ENCODE measurements around the gene ATAD3C. TPM values are rescaled to one million over a fixed set of nuclear protein-coding genes. Genes with fewer than 3 reads are reported as not detected.

ATAD3C gene
- total RNA-seq, 1 donor from 2014 or later, result 1.8 TPM

- H3K79me2 ChIP-seq (ENCODE audit: insufficient read depth, low read length), result no peaks in the 10 kb centered on the region
- H3K9me3 ChIP-seq (ENCODE audit: insufficient read depth, low read depth, low read length), result no peaks in the 10 kb centered on the region
- no peak within 1 kb of the TSS for H3K27ac Mint-ChIP-seq (ENCODE audit: unreplicated experiment)
- H2AFZ ChIP-seq (ENCODE audit: low read depth, low read length), result peak within 1 kb of the TSS; percentile 78
- H3K27ac ChIP-seq (ENCODE audit: low read depth, low read length), result no peak within 1 kb of the TSS
- no peaks in the 10 kb centered on the region for H3K27me3 Mint-ChIP-seq (ENCODE audit: low read depth, unreplicated experiment)
- TF ChIP-seq, protein P1, sequence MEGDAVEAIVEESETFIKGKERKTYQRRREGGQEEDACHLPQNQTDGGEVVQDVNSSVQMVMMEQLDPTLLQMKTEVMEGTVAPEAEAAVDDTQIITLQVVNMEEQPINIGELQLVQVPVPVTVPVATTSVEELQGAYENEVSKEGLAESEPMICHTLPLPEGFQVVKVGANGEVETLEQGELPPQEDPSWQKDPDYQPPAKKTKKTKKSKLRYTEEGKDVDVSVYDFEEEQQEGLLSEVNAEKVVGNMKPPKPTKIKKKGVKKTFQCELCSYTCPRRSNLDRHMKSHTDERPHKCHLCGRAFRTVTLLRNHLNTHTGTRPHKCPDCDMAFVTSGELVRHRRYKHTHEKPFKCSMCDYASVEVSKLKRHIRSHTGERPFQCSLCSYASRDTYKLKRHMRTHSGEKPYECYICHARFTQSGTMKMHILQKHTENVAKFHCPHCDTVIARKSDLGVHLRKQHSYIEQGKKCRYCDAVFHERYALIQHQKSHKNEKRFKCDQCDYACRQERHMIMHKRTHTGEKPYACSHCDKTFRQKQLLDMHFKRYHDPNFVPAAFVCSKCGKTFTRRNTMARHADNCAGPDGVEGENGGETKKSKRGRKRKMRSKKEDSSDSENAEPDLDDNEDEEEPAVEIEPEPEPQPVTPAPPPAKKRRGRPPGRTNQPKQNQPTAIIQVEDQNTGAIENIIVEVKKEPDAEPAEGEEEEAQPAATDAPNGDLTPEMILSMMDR (IDR thresholded peaks at IDR 0.05; ENCODE audit: insufficient read depth, low read depth, low read length), result no peak
- no peak for TF ChIP-seq EZH2 (IDR thresholded peaks at IDR 0.05; ENCODE audit: insufficient read depth, low read length)
- H3K4me3 ChIP-seq (ENCODE audit: insufficient read depth, low read depth, low read length), result peak within 1 kb of the TSS; percentile 33
- FAIRE-seq, result no peak
- peak; percentile 42 for DNase-seq (ENCODE audit: low read depth)
- peaks cover 32% of the 10 kb centered on the region for H3K4me1 ChIP-seq (ENCODE audit: insufficient read depth, low read length)
- no peaks in the 10 kb centered on the region for H3K36me3 ChIP-seq (ENCODE audit: insufficient read depth, low read length)
- peaks cover 6% of the 10 kb centered on the region for H4K20me1 ChIP-seq (ENCODE audit: insufficient read depth, low read length)
- H3K27me3 ChIP-seq (ENCODE audit: insufficient read depth, low read length), result no peaks in the 10 kb centered on the region
- no peaks in the 10 kb centered on the region for H3K9me3 Mint-ChIP-seq (ENCODE audit: unreplicated experiment)
- peak within 1 kb of the TSS; percentile 84 for H3K4me3 Mint-ChIP-seq (ENCODE audit: unreplicated experiment)
- peak within 1 kb of the TSS; percentile 85 for H3K4me2 ChIP-seq (ENCODE audit: low read length)
- H3K36me3 Mint-ChIP-seq (ENCODE audit: low read depth, unreplicated experiment), result no peaks in the 10 kb centered on the region
- H3K4me1 Mint-ChIP-seq (ENCODE audit: low read depth, unreplicated experiment), result peaks cover 8% of the 10 kb centered on the region
- H3K9ac ChIP-seq (ENCODE audit: low read length), result peak within 1 kb of the TSS; percentile 48
Observed at GRCh38 chr1:1435106-1435903, 14.2 kb upstream of the ATAD3C start, which contains the start of gene VWA1. VWA1 (plus strand) TSS chr1:1435690; CDS start chr1:1435749, 59 bp downstream.

DNA sequence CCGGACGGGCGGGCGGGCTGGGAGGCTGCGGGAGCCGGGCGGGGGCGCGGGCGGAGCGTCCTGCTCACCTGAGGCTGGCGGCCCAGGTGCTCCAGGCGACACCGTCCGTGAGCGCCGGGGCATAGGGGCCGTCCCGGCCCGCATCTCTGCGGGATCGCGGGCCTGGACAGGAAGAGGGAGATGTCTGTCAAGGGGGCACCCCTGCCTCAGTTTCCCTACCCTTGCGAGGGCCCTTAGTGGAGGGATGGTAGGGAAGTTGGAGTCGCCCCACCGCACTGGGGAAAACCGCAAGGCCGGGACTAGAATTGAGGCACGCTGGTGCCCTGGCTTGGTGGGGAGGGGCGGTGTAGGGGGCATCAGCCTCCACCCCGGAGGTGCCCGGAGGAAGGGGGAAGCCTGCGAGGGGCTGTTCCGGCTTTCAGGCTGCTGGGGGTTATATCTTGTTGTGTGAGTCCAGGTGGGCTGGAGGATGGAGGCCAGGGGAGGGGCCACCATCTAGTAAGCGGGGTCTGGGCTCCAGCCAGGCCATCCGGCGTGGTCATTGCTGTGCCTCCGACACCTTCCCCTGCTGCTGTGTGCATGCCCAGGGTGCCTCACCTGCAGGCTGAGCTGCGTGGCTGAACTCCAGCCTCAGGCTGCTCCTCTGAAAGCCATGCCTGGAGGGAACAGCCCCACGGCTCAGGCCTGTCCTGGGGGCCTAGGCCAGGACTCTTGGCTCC lies 13.4 kb upstream of the ATAD3C start:
- peaks cover 12% of the 10 kb centered on the region for H3K4me1 Mint-ChIP-seq (ENCODE audit: low read depth, unreplicated experiment)
- H3K4me3 Mint-ChIP-seq (ENCODE audit: unreplicated experiment), result peak overlapping the region; percentile 84
- peaks cover 6% of the 10 kb centered on the region for H4K20me1 ChIP-seq (ENCODE audit: insufficient read depth, low read length)
- H3K27me3 ChIP-seq (ENCODE audit: insufficient read depth, low read length), result no peaks in the 10 kb centered on the region
- no peaks in the 10 kb centered on the region for H3K27me3 Mint-ChIP-seq (ENCODE audit: low read depth, unreplicated experiment)
- peak overlapping the region; percentile 48 for H3K9ac ChIP-seq (ENCODE audit: low read length)
- DNase-seq (ENCODE audit: low read depth) (no peak), FAIRE-seq (no peak)
- no peaks in the 10 kb centered on the region for H3K36me3 Mint-ChIP-seq (ENCODE audit: low read depth, unreplicated experiment)
- TF ChIP-seq EZH2 (IDR thresholded peaks at IDR 0.05; ENCODE audit: insufficient read depth, low read length), result no peak
- TF ChIP-seq, protein P1 (IDR thresholded peaks at IDR 0.05; ENCODE audit: insufficient read depth, low read depth, low read length), result no peak
- H3K4me3 ChIP-seq (ENCODE audit: insufficient read depth, low read depth, low read length), result peak overlapping the region; percentile 33
- no peaks in the 10 kb centered on the region for H3K9me3 ChIP-seq (ENCODE audit: insufficient read depth, low read depth, low read length)
- H3K4me1 ChIP-seq (ENCODE audit: insufficient read depth, low read length), result peaks cover 28% of the 10 kb centered on the region
- H3K27ac ChIP-seq (ENCODE audit: low read depth, low read length), result no peak overlapping the region
- H3K79me2 ChIP-seq (ENCODE audit: insufficient read depth, low read length), result no peaks in the 10 kb centered on the region
- no peaks in the 10 kb centered on the region for H3K9me3 Mint-ChIP-seq (ENCODE audit: unreplicated experiment)
- H3K36me3 ChIP-seq (ENCODE audit: insufficient read depth, low read length), result no peaks in the 10 kb centered on the region
- no peak overlapping the region for H3K27ac Mint-ChIP-seq (ENCODE audit: unreplicated experiment)
- H2AFZ ChIP-seq (ENCODE audit: low read depth, low read length), result no peak overlapping the region
- peak overlapping the region; percentile 85 for H3K4me2 ChIP-seq (ENCODE audit: low read length)
